B cell (primary cell): ENCODE results near the gene MEIS2. TPM values are rescaled to one million over a fixed set of nuclear protein-coding genes. Genes with fewer than 3 reads are reported as not detected.

ENCODE experiments used
- ATAC-seq: fragments of 200-7000 bp; cut with Tn5 transposase; one replicate; pipeline ENCODE4 v1.10.0; 2021; ENCODE audit warnings: low read depth, mild to moderate bottlenecking, moderate number of reproducible peaks, moderate library complexity
- CTCF ChIA-PET: fragments of 350-600 bp; sonication (Branson Sonifier 250); formaldehyde crosslinking; loops from one replicate; lab custom pipeline; 2021; ENCODE audit warnings: antibody characterized with exemption, inconsistent platforms; lab: Charles Lee
- POLR2A ChIA-PET: fragments of 350-600 bp; sonication (Branson Sonifier 250); formaldehyde crosslinking; loops from one replicate; lab custom pipeline; 2021; ENCODE audit warnings: antibody characterized with exemption; lab: Charles Lee
- DNase-seq: peaks from one replicate; pipeline ENCODE4 v3.0.0; 2013
- H2AFZ ChIP-seq: 2 replicates; pipeline ENCODE4 v1.6.1; 2012; ENCODE audit warnings: mild to moderate bottlenecking, low read depth, low read length; ENCODE audit not compliant: insufficient read depth, poor library complexity, severe bottlenecking
- H3K27ac ChIP-seq, 2 donors: 1 replicate in 1 of 2; 2 replicates in 1 of 2; pipeline ENCODE4 v1.5.1; 2012 to 2013; ENCODE audit warnings: low read length in 2 of 2, mild to moderate bottlenecking in 2 of 2, moderate library complexity in 1 of 2
- H3K27me3 ChIP-seq, 4 experiments: fragments of 200-600 bp in 1 of 4; sonication (generic) in 1 of 4; replicated peaks in 1 of 4; 1 replicate in 2 of 4; 2 replicates in 2 of 4; pipeline versions ENCODE4 v1.6.1 to v1.7.0; 2013 to 2016; ENCODE audit warnings: low read length in 3 of 4, mild to moderate bottlenecking in 2 of 4, mixed read lengths in 1 of 4, moderate library complexity in 1 of 4; ENCODE audit not compliant: insufficient read depth in 4 of 4, control insufficient read depth in 3 of 4; ENCODE audit errors: control extremely low read depth in 1 of 4
- H3K36me3 ChIP-seq, 2 experiments: replicated peaks in 1 of 2; 1 replicate in 1 of 2; 2 replicates in 1 of 2; pipeline versions ENCODE4 v1.6.1 to v1.7.1; 2013; ENCODE audit warnings: low read length in 1 of 2; ENCODE audit not compliant: insufficient read depth in 2 of 2, control insufficient read depth in 1 of 2; ENCODE audit errors: control extremely low read depth in 1 of 2, extremely low read depth in 1 of 2
- H3K4me1 ChIP-seq, 2 donors: fragments of 200-600 bp in 1 of 2; sonication (generic) in 1 of 2; 1 replicate in 1 of 2; 2 replicates in 1 of 2; pipeline versions ENCODE4 v1.5.1 to v1.6.1; 2013 to 2017; ENCODE audit warnings: low read length in 2 of 2; ENCODE audit not compliant: control insufficient read depth in 2 of 2, insufficient read depth in 2 of 2
- H3K4me2 ChIP-seq: replicated peaks from 2 replicates; pipeline ENCODE3; 2012; ENCODE audit warnings: mild to moderate bottlenecking, low read depth, low read length; ENCODE audit not compliant: poor library complexity, severe bottlenecking
- H3K4me3 ChIP-seq, 5 experiments: fragments of 200-600 bp in 1 of 5; sonication (generic) in 1 of 5; 1 replicate in 3 of 5; 2 replicates in 2 of 5; pipeline versions ENCODE4 v1.5.1 to v1.7.0; 2011 to 2016; ENCODE audit warnings: low read length in 4 of 5, mild to moderate bottlenecking in 4 of 5, low read depth in 2 of 5, control low read depth in 1 of 5, moderate library complexity in 1 of 5; ENCODE audit not compliant: insufficient read depth in 1 of 5; ENCODE audit errors: control extremely low read depth in 1 of 5, extremely low read depth in 1 of 5
- H3K79me2 ChIP-seq: fragments of 200-600 bp; sonication (generic); one replicate; pipeline ENCODE4 v1.6.0; 2016; ENCODE audit warnings: low read length; ENCODE audit not compliant: control insufficient read depth, insufficient read depth
- H3K9ac ChIP-seq: fragments of 200-600 bp; sonication (generic); 2 replicates; pipeline ENCODE4 v1.6.1; 2017; ENCODE audit warnings: mild to moderate bottlenecking, low read length, moderate library complexity
- H3K9me3 ChIP-seq, 3 donors: one replicate each; pipeline versions ENCODE4 v1.6.1 to v1.7.1; 2013; ENCODE audit warnings: low read length in 2 of 3; ENCODE audit not compliant: control insufficient read depth in 2 of 3, insufficient read depth in 1 of 3; ENCODE audit errors: control extremely low read depth in 1 of 3
- H4K20me1 ChIP-seq: 2 replicates; pipeline ENCODE4 v1.6.0; 2012; ENCODE audit warnings: mild to moderate bottlenecking, low read length; ENCODE audit not compliant: insufficient read depth, control insufficient read depth, poor library complexity, severe bottlenecking
- H3K27ac Mint-ChIP-seq: one replicate; pipeline ENCODE4 v1.8.0; 2021; ENCODE audit warnings: mixed read lengths
- H3K27me3 Mint-ChIP-seq: one replicate; pipeline ENCODE4 v1.8.0; 2021; ENCODE audit warnings: mixed read lengths
- H3K4me1 Mint-ChIP-seq: one replicate; pipeline ENCODE4 v1.8.0; 2021; ENCODE audit warnings: mixed read lengths
- H3K4me3 Mint-ChIP-seq: one replicate; pipeline ENCODE4 v1.8.0; 2021; ENCODE audit warnings: mixed read lengths
- H3K9me3 Mint-ChIP-seq: one replicate; pipeline ENCODE4 v1.8.0; 2022; ENCODE audit warnings: mixed read lengths; ENCODE audit not compliant: insufficient read depth
- CTCF ChIP-seq: fragments of 200-600 bp; IDR thresholded peaks from one replicate; pipeline ENCODE4 v1.8.0; 2022; ENCODE audit warnings: antibody characterized with exemption, mild to moderate bottlenecking
- EZH2 ChIP-seq: IDR thresholded peaks from 2 replicates; pipeline ENCODE4 v1.6.1; 2012; ENCODE audit warnings: borderline replicate concordance, low read depth, mild to moderate bottlenecking, moderate library complexity, low read length; ENCODE audit not compliant: insufficient read depth, poor library complexity, severe bottlenecking
- WGBS: methylation state at CpG from one replicate; pipeline ENCODE4 v1.1.5; 2013; ENCODE audit warnings: missing lambda C conversion rate; ENCODE audit not compliant: insufficient coverage; 5-methylcytosine and 5-hydroxymethylcytosine counted together
- intact Hi-C: fragments of 100-400 bp; cut with micrococcal nuclease; formaldehyde crosslinking; loops from one replicate; pipeline ENCODE4 v1.10.0; 2022
- polyA plus RNA-seq: library from polyadenylated mRNA; depleted of rRNA; stranded (reverse); fragments of >200 nt; gene quantifications from 2 replicates; pipeline ENCODE4 v1.2.3, GENCODE V29; 2012
- total RNA-seq, 2 donors: library from RNA; stranded (reverse); fragments of 120-200 nt in 1 of 2; gene quantifications; 1 replicate in 1 of 2; 2 replicates in 1 of 2; pipeline versions ENCODE4 v1.2.3 to v1.2.4, GENCODE V29; 2013 to 2022

MEIS2 gene
- total and polyA plus RNA-seq, 2 donors (not counting 1 experiment from before 2014, with no cell fraction given) = 0.22 TPM; not detected in 1

GRCh38 chr15:37138591-37139215 lies 38.4 kb upstream of the MEIS2 start:
- H3K4me1 ChIP-seq = no peaks in the 10 kb centered on the region
- no peaks in the 10 kb centered on the region for H3K9me3 ChIP-seq
- no peaks in the 10 kb centered on the region for H3K79me2 ChIP-seq
- CTCF ChIA-PET = no interaction called here
- H3K36me3 ChIP-seq = no peaks in the 10 kb centered on the region
- H3K27ac ChIP-seq = no peak overlapping the region
- H3K27me3 Mint-ChIP-seq = no peaks in the 10 kb centered on the region
- no peaks in the 10 kb centered on the region for H3K27me3 ChIP-seq
- TF ChIP-seq EZH2 = no peak
- no peak for TF ChIP-seq CTCF
- no peak overlapping the region for H3K27ac Mint-ChIP-seq
- no peak overlapping the region for H3K4me3 ChIP-seq
- intact Hi-C loops = no loop called here
- no peaks in the 10 kb centered on the region for H4K20me1 ChIP-seq
- no peak overlapping the region for H2AFZ ChIP-seq
- no peak overlapping the region for H3K4me3 Mint-ChIP-seq
- H3K9ac ChIP-seq = no peak overlapping the region
- ATAC-seq (no peak), DNase-seq (no peak)
- no peaks in the 10 kb centered on the region for H3K9me3 Mint-ChIP-seq
- 0% methylated on average over 2 of the region's 5 CpGs for WGBS
- H3K4me2 ChIP-seq = no peak overlapping the region
- POLR2A ChIA-PET = no interaction called here
- H3K4me1 Mint-ChIP-seq = no peaks in the 10 kb centered on the region

DNA sequence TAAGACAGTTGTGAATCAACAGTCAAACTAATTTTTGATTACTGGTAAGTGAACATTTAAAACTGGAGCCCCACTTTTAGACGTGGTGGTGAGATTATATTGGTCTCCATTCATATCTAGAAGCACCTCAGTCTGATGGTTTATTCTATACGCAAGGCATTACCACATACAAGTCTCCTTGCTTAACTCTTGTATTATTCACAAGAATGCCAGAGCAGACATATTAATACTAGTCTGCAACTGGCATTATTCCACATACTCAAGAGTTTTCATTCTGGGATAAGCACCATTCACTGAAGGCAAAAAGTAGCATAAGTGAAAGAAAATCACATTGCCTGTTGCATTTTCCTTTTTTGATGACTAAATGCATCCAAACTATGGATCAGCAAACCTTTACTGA lies 36.9 kb upstream of the MEIS2 start:
- no peak overlapping the region for H3K9ac ChIP-seq
- no peaks in the 10 kb centered on the region for H3K36me3 ChIP-seq
- H4K20me1 ChIP-seq = no peaks in the 10 kb centered on the region
- H3K9me3 Mint-ChIP-seq = no peaks in the 10 kb centered on the region
- no peaks in the 10 kb centered on the region for H3K4me1 Mint-ChIP-seq
- ATAC-seq (no peak), DNase-seq (no peak)
- H3K4me1 ChIP-seq = no peaks in the 10 kb centered on the region
- no peak overlapping the region for H3K4me3 ChIP-seq
- H3K79me2 ChIP-seq = no peaks in the 10 kb centered on the region
- no peak for TF ChIP-seq EZH2
- no peak for TF ChIP-seq CTCF
- no peak overlapping the region for H3K4me2 ChIP-seq
- H2AFZ ChIP-seq = no peak overlapping the region
- intact Hi-C loops = no loop called here
- H3K27ac ChIP-seq = no peak overlapping the region
- WGBS = no CpG with 5 or more reads among the region's 2 CpGs
- H3K27ac Mint-ChIP-seq = no peak overlapping the region
- H3K27me3 ChIP-seq = no peaks in the 10 kb centered on the region
- POLR2A ChIA-PET = no interaction called here
- no peak overlapping the region for H3K4me3 Mint-ChIP-seq
- CTCF ChIA-PET = no interaction called here
- no peaks in the 10 kb centered on the region for H3K27me3 Mint-ChIP-seq
- H3K9me3 ChIP-seq = no peaks in the 10 kb centered on the region
